ENCODE data around the gene KCNJ15. TPM values are rescaled to one million over a fixed set of nuclear protein-coding genes. Genes with fewer than 3 reads are reported as not detected.

The KCNJ15 gene
- total and polyA plus RNA-seq, 2 of the 4 experiments (the other 2 are of a cell fraction): under 0.01 to 0.07 TPM

- no peak overlapping the region for H2BK20ac ChIP-seq (ENCODE audit: low read depth, low read length)
- no peaks in the 10 kb centered on the region for H3K4me1 ChIP-seq (ENCODE audit: control insufficient read depth, insufficient read depth, low read length)
- no peak overlapping the region for H2AK9ac ChIP-seq (replicated peaks; ENCODE audit: low read depth, low read length, poor library complexity)
- no peaks in the 10 kb centered on the region for H3K79me1 ChIP-seq (ENCODE audit: low read depth in 1 of 2, low read length in 2 of 2)
- no peaks in the 10 kb centered on the region for H3K36me3 ChIP-seq (ENCODE audit: control insufficient read depth, insufficient read depth, low read length)
- no peak overlapping the region for H2BK5ac ChIP-seq (ENCODE audit: low read depth, low read length, poor library complexity, severe bottlenecking)
- no peaks in the 10 kb centered on the region for H3K9me1 ChIP-seq (ENCODE audit: insufficient read depth, low read length)
- no peaks in the 10 kb centered on the region for H4K20me1 ChIP-seq (ENCODE audit: insufficient read depth, low read length)
- in situ Hi-C loops (cut with MboI; ENCODE audit: low sequenced_read_pairs) (no loop called here), dilution Hi-C loops (cut with HindIII; ENCODE audit: low sequenced_read_pairs, unreplicated experiment) (loop anchor here (25.0 kb wide), 1 partner anchor 138 kb away; no protein-coding TSS in a partner anchor), intact Hi-C loops (cut with micrococcal nuclease) (no loop called here)
- no peak overlapping the region for H4K5ac ChIP-seq (ENCODE audit: low read depth, low read length)
- no peak overlapping the region for H3K18ac ChIP-seq (ENCODE audit: low read depth, low read length)
- no peak overlapping the region for H3K4me2 ChIP-seq (ENCODE audit: low read depth, low read length)
- no peak overlapping the region for H3K23ac ChIP-seq (ENCODE audit: low read depth, low read length)
- H3K27me3 ChIP-seq (ENCODE audit: control insufficient read depth, insufficient read depth, low read length): no peaks in the 10 kb centered on the region
- no peak overlapping the region for H3K4ac ChIP-seq (ENCODE audit: low read depth, low read length)
- no peak overlapping the region for H3K56ac ChIP-seq (ENCODE audit: extremely low read depth, insufficient read depth, low read length)
- H2AFZ ChIP-seq (replicated peaks; ENCODE audit: low read length, poor library complexity): no peak overlapping the region
- H2AK5ac ChIP-seq (ENCODE audit: low read depth, low read length): no peak overlapping the region
- no peak overlapping the region for H3K9ac ChIP-seq (ENCODE audit: low read depth, low read length)
- BruUV-seq (replicated peaks): no TSS peak
- DNase-seq (peak; percentile 26), ATAC-seq (ENCODE audit: low read depth) (no peak)
- H2BK120ac ChIP-seq (ENCODE audit: low read depth, low read length): no peak overlapping the region
- no peak overlapping the region for H4K91ac ChIP-seq (ENCODE audit: insufficient read depth, low read depth, low read length)
- CTCF ChIA-PET: interaction anchor here (2.3 kb wide), 1 partner anchor 128 kb away, joined by 5 read pairs; no protein-coding TSS in a partner anchor
- H3K27ac ChIP-seq (ENCODE audit: insufficient read depth, low read length): no peak overlapping the region
- peaks cover 36% of the 10 kb centered on the region for H3K9me3 ChIP-seq (ENCODE audit: control insufficient read depth, insufficient read depth, low read length)
- TF ChIP-seq CHD1 (IDR thresholded peaks at IDR 0.05; ENCODE audit: low read depth, low read length) (no peak), MXI1 (IDR thresholded peaks at IDR 0.05; ENCODE audit: borderline replicate concordance, low read depth, low read length) (no peak), RCOR1 (IDR thresholded peaks at IDR 0.05; ENCODE audit: insufficient replicate concordance, low read length) (no peak), RFX5 (IDR thresholded peaks at IDR 0.05; ENCODE audit: low read depth, low read length) (no peak), ELK1 (IDR thresholded peaks at IDR 0.05; ENCODE audit: borderline replicate concordance, low read depth, low read length) (no peak), RAD21 (IDR thresholded peaks at IDR 0.05; ENCODE audit: low read length) (no peak), FOS (IDR thresholded peaks at IDR 0.05; ENCODE audit: low read depth, low read length) (no peak), SMC3 (IDR thresholded peaks at IDR 0.05; ENCODE audit: low read depth, low read length) (no peak), NFE2L2 (IDR thresholded peaks at IDR 0.05; ENCODE audit: low read depth, low read length) (no peak)
- 100% methylated on average over 1 of the region's 6 CpGs; no CpG with 5 or more reads in 1 of the 2 experiments for WGBS, 2 experiments (ENCODE audit: extremely low coverage in 2 of 2, insufficient read length in 1 of 2)
- H3K14ac ChIP-seq (replicated peaks; ENCODE audit: low read depth, low read length): no peak overlapping the region
- H4K8ac ChIP-seq (ENCODE audit: low read depth in 2 of 2, low read length in 2 of 2): no peak overlapping the region
- H2BK15ac ChIP-seq (ENCODE audit: low read depth, low read length): no peak overlapping the region
- no peak overlapping the region for H3K4me3 ChIP-seq (ENCODE audit: insufficient read depth, low read depth, low read length)
- POLR2A ChIA-PET (ENCODE audit: unreplicated experiment): no interaction called here
Measured at GRCh38 chr21:38223893-38224540, 32.8 kb upstream of the KCNJ15 start.

Measured in IMR-90 (cell line).